GM23338 (cell line): ENCODE measurements around the gene AP2A2. TPM values are rescaled to one million over a fixed set of nuclear protein-coding genes. Genes with fewer than 3 reads are reported as not detected.

Source experiments
- polyA plus RNA-seq: library from polyadenylated mRNA; unstranded; fragments of >200 nt; fragmentation: Nextera tagmentation; extraction: Ambion mirVana; gene quantifications from 2 replicates; pipeline ENCODE4 v1.2.1, GENCODE V29; 2016
- total RNA-seq: library from RNA; depleted of rRNA; stranded (reverse); fragments of >200 nt; shearing (Covaris generic); gene quantifications from 2 replicates; pipeline ENCODE4 v1.2.3, GENCODE V29; 2014
- TF ChIP-seq, protein P1 (sequence below): fragments of 250-450 bp; sonication (Bioruptor Pico); IDR thresholded peaks from 2 replicates; pipeline ENCODE4 v1.5.0; 2020; ENCODE audit warnings: mild to moderate bottlenecking, moderate library complexity
- TF ChIP-seq, protein P2 (sequence below): IDR thresholded peaks from one replicate; pipeline ENCODE4 v1.6.1; 2018; ENCODE audit warnings: antibody characterized with exemption; ENCODE audit not compliant: unreplicated experiment

The AP2A2 gene
- total and polyA plus RNA-seq, 2 experiments from 2014 or later: 23.7 to 47.5 TPM

DNA sequence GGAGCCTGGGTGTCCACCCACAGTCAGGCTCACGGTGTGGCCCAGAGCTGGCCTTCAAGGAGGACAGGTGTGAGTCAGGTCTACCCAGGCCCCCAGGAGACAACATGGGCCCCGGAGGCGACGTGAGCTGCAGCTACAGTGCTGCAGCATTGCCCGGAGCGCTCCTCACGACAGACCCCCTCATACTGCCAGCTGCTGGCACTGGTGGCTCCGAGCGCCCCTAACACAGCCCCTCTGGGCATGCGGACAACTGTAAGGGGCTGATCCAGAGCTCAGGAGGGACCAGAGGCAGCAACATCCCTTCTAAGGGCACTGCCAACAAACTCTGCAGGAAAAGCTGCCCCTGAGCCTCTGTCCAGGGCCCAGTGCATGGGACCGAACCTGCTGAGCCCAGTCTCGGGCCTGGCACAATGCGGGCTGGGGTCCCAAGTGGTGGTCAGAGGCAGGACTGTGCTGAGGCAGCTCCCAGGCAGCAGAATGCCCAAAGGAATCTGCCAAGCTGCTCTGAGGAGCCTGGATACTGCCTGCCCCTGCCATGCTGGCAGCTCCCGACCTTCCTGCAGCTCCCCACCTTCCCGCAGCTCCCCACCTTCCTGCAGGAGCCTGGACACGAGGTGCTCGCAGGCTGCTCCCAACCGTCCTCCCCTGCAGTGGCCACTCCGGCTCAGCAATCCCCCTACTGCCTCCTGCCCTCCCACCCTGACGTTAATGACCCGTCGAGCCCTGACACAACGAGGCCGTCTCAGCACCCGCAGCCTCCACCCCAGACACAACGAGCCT lies 30.1 kb upstream of the AP2A2 start (continued):
- TF ChIP-seq, protein P1, sequence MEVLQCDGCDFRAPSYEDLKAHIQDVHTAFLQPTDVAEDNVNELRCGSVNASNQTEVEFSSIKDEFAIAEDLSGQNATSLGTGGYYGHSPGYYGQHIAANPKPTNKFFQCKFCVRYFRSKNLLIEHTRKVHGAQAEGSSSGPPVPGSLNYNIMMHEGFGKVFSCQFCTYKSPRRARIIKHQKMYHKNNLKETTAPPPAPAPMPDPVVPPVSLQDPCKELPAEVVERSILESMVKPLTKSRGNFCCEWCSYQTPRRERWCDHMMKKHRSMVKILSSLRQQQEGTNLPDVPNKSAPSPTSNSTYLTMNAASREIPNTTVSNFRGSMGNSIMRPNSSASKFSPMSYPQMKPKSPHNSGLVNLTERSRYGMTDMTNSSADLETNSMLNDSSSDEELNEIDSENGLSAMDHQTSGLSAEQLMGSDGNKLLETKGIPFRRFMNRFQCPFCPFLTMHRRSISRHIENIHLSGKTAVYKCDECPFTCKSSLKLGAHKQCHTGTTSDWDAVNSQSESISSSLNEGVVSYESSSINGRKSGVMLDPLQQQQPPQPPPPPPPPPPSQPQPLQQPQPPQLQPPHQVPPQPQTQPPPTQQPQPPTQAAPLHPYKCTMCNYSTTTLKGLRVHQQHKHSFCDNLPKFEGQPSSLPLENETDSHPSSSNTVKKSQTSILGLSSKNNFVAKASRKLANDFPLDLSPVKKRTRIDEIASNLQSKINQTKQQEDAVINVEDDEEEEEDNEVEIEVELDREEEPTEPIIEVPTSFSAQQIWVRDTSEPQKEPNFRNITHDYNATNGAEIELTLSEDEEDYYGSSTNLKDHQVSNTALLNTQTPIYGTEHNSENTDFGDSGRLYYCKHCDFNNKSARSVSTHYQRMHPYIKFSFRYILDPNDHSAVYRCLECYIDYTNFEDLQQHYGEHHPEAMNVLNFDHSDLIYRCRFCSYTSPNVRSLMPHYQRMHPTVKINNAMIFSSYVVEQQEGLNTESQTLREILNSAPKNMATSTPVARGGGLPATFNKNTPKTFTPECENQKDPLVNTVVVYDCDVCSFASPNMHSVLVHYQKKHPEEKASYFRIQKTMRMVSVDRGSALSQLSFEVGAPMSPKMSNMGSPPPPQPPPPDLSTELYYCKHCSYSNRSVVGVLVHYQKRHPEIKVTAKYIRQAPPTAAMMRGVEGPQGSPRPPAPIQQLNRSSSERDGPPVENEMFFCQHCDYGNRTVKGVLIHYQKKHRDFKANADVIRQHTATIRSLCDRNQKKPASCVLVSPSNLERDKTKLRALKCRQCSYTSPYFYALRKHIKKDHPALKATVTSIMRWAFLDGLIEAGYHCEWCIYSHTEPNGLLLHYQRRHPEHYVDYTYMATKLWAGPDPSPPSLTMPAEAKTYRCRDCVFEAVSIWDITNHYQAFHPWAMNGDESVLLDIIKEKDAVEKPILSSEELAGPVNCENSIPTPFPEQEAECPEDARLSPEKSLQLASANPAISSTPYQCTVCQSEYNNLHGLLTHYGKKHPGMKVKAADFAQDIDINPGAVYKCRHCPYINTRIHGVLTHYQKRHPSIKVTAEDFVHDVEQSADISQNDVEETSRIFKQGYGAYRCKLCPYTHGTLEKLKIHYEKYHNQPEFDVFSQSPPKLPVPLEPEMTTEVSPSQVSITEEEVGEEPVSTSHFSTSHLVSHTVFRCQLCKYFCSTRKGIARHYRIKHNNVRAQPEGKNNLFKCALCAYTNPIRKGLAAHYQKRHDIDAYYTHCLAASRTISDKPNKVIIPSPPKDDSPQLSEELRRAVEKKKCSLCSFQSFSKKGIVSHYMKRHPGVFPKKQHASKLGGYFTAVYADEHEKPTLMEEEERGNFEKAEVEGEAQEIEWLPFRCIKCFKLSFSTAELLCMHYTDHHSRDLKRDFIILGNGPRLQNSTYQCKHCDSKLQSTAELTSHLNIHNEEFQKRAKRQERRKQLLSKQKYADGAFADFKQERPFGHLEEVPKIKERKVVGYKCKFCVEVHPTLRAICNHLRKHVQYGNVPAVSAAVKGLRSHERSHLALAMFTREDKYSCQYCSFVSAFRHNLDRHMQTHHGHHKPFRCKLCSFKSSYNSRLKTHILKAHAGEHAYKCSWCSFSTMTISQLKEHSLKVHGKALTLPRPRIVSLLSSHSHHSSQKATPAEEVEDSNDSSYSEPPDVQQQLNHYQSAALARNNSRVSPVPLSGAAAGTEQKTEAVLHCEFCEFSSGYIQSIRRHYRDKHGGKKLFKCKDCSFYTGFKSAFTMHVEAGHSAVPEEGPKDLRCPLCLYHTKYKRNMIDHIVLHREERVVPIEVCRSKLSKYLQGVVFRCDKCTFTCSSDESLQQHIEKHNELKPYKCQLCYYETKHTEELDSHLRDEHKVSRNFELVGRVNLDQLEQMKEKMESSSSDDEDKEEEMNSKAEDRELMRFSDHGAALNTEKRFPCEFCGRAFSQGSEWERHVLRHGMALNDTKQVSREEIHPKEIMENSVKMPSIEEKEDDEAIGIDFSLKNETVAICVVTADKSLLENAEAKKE (CRISPR knock-in tag): no peak
- TF ChIP-seq, protein P2, sequence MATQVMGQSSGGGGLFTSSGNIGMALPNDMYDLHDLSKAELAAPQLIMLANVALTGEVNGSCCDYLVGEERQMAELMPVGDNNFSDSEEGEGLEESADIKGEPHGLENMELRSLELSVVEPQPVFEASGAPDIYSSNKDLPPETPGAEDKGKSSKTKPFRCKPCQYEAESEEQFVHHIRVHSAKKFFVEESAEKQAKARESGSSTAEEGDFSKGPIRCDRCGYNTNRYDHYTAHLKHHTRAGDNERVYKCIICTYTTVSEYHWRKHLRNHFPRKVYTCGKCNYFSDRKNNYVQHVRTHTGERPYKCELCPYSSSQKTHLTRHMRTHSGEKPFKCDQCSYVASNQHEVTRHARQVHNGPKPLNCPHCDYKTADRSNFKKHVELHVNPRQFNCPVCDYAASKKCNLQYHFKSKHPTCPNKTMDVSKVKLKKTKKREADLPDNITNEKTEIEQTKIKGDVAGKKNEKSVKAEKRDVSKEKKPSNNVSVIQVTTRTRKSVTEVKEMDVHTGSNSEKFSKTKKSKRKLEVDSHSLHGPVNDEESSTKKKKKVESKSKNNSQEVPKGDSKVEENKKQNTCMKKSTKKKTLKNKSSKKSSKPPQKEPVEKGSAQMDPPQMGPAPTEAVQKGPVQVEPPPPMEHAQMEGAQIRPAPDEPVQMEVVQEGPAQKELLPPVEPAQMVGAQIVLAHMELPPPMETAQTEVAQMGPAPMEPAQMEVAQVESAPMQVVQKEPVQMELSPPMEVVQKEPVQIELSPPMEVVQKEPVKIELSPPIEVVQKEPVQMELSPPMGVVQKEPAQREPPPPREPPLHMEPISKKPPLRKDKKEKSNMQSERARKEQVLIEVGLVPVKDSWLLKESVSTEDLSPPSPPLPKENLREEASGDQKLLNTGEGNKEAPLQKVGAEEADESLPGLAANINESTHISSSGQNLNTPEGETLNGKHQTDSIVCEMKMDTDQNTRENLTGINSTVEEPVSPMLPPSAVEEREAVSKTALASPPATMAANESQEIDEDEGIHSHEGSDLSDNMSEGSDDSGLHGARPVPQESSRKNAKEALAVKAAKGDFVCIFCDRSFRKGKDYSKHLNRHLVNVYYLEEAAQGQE: no peak
